H1 (cell line): ENCODE results near the gene RABEP1. TPM values are rescaled to one million over a fixed set of nuclear protein-coding genes. Genes with fewer than 3 reads are reported as not detected.

ENCODE experiments used
- CHD2 ChIP-seq: IDR thresholded peaks from 2 replicates; pipeline ENCODE4 v1.6.1; 2012; ENCODE audit warnings: low read length, improper control_type of control experiment
- CREB1 ChIP-seq: IDR thresholded peaks from 2 replicates; pipeline ENCODE4 v1.6.1; 2012; ENCODE audit warnings: inconsistent platforms
- EGR1 ChIP-seq: IDR thresholded peaks from 2 replicates; pipeline ENCODE4 v1.6.1; 2011; ENCODE audit warnings: low read depth, low read length, borderline replicate concordance
- EP300 ChIP-seq, 2 experiments: IDR thresholded peaks; 1 replicate in 1 of 2; 2 replicates in 1 of 2; pipeline ENCODE4 v1.6.1; 2011 to 2012; ENCODE audit warnings: low read depth in 2 of 2, low read length in 2 of 2, mild to moderate bottlenecking in 2 of 2, borderline replicate concordance in 1 of 2, inconsistent platforms in 1 of 2, moderate library complexity in 1 of 2
- GABPA ChIP-seq: IDR thresholded peaks from 2 replicates; pipeline ENCODE4 v1.6.1; 2011; ENCODE audit warnings: mild to moderate bottlenecking, low read length, moderate library complexity, borderline replicate concordance; ENCODE audit not compliant: insufficient read depth
- HDAC2 ChIP-seq, 2 experiments: fragments of 300-600 bp in 1 of 2; sonication (generic) in 1 of 2; IDR thresholded peaks; 2 replicates each; pipeline ENCODE4 v1.6.1; 2011 to 2012; ENCODE audit warnings: low read depth in 2 of 2, low read length in 2 of 2, mild to moderate bottlenecking in 2 of 2, moderate library complexity in 2 of 2, borderline replicate concordance in 1 of 2, inconsistent platforms in 1 of 2
- JUND ChIP-seq: IDR thresholded peaks from 2 replicates; pipeline ENCODE4 v1.6.1; 2011; ENCODE audit warnings: mild to moderate bottlenecking, improper control_type of control experiment, low read length
- KDM4A ChIP-seq: IDR thresholded peaks from one replicate; pipeline ENCODE4 v1.7.1; 2012; ENCODE audit warnings: low read depth, mild to moderate bottlenecking, moderate library complexity, low read length, inconsistent platforms; ENCODE audit not compliant: severe bottlenecking
- KDM5A ChIP-seq: fragments of 200-600 bp; IDR thresholded peaks from 2 replicates; pipeline ENCODE4 v1.7.1; 2012; ENCODE audit warnings: mild to moderate bottlenecking, low read length, inconsistent platforms, mixed read lengths
- MAFK ChIP-seq: IDR thresholded peaks from 2 replicates; pipeline ENCODE4 v1.6.1; 2012; ENCODE audit warnings: low read depth, mild to moderate bottlenecking, improper control_type of control experiment, low read length
- MAX ChIP-seq: IDR thresholded peaks from 2 replicates; pipeline ENCODE4 v1.6.1; 2012; ENCODE audit warnings: inconsistent platforms
- NANOG ChIP-seq: IDR thresholded peaks from 2 replicates; pipeline ENCODE4 v1.6.1; 2011; ENCODE audit warnings: low read length, low read depth, mild to moderate bottlenecking, inconsistent platforms; ENCODE audit not compliant: insufficient read depth, poor library complexity, severe bottlenecking
- RNF2 ChIP-seq: fragments of 200-900, 300-1000 bp; sonication (generic); IDR thresholded peaks from 2 replicates; pipeline ENCODE4 v1.7.1; 2016; ENCODE audit warnings: borderline replicate concordance, low read depth, mild to moderate bottlenecking, antibody characterized with exemption, low read length; ENCODE audit not compliant: poor library complexity, severe bottlenecking; ENCODE audit errors: missing control alignments
- SAP30 ChIP-seq: fragments of 300-600 bp; sonication (generic); IDR thresholded peaks from 2 replicates; pipeline ENCODE4 v1.7.1; 2012; ENCODE audit warnings: low read length, moderate library complexity, mild to moderate bottlenecking, inconsistent platforms; ENCODE audit not compliant: insufficient read depth, insufficient replicate concordance
- TAF1 ChIP-seq: IDR thresholded peaks from 2 replicates; pipeline ENCODE4 v1.6.1; 2011; ENCODE audit warnings: mild to moderate bottlenecking, low read depth, low read length
- TBP ChIP-seq: IDR thresholded peaks from 2 replicates; pipeline ENCODE4 v1.6.1; 2011; ENCODE audit warnings: low read depth, low read length, improper control_type of control experiment
- polyA plus RNA-seq, 7 experiments: library from polyadenylated mRNA; depleted of rRNA in 3 of 7; stranded (reverse) in 5 of 7; unstranded in 2 of 7; fragments of >200 nt in 5 of 7; fragments of 200-250 nt in 2 of 7; gene quantifications; 1 replicate in 5 of 7; 2 replicates in 1 of 7; 4 replicates in 1 of 7; pipeline versions ENCODE4 v1.2.1 to v1.2.3, GENCODE V29; 2011 to 2013; ENCODE audit warnings: missing spikeins in 2 of 7, mixed read lengths in 2 of 7
- total RNA-seq: library from RNA; stranded (reverse); fragmentation: NEBNext Ultra II Directional; extraction: Animal tissue kit (Norgen Biotek cat#: 25700); gene quantifications from 2 replicates; pipeline ENCODE4 v1.2.1, GENCODE V29; 2021
- TF ChIP-seq, protein P1 (sequence below), 3 experiments: IDR thresholded peaks; 1 replicate in 2 of 3; 2 replicates in 1 of 3; pipeline versions ENCODE4 v1.5.1 to v1.6.1; 2011; ENCODE audit warnings: low read length in 3 of 3, mild to moderate bottlenecking in 3 of 3, inconsistent platforms in 2 of 3, low read depth in 1 of 3, moderate library complexity in 1 of 3; ENCODE audit not compliant: insufficient read depth in 1 of 3; ENCODE audit errors: control extremely low read depth in 1 of 3
- TF ChIP-seq, protein P2 (sequence below): IDR thresholded peaks from 2 replicates; pipeline ENCODE4 v1.6.1; 2011; ENCODE audit warnings: low read depth, mild to moderate bottlenecking, low read length; ENCODE audit not compliant: insufficient read depth

RABEP1 gene
- total and polyA plus RNA-seq, 2 of the 8 experiments (the other 6 are each of a cell fraction or from before 2014, with no cell fraction given), result 8.5 to 52.3 TPM

DNA sequence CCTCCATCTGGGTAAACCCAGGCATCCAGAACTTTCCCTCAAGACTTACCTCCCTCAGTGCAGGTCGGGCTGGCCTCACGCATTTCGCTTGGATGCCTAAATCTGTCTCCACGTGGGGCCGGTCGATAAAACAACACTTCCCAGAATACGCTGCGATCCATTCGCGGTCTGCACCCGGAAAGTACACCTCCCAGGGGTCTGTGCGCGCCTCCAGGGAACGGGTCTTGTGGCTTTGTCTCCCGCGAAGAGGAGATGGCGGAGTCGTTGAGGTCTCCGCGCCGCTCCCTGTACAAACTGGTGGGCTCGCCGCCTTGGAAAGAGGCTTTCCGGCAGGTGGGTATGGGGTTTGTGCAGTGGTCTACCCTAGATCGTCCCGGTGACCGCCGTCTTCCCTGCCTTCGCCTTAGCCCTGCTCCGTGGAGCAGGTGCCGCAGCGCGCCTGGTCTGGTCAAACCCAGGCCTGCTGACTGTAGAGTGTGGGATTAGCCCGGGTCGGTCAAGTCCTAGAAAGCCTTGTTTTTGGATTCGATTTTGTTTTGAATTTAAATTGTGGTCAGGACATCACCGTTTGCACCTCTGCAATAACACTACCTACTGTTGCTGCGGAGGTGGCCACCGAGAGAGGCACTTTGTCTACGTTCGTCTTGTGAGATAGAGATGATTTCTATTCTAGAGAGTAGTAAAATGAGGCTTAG is 138.0 kb downstream of the RABEP1 start, which contains the start of gene RPAIN (continued):
- TF ChIP-seq MAFK (no peak), KDM4A (peak; percentile 53), JUND (no peak), CREB1 (no peak; the same call in 1 of the 2 replicates), TAF1 (peak; percentile 96), HDAC2 (IDR thresholded peaks at IDR 0.05; ENCODE audit: borderline replicate concordance in 1 of 2, low read depth in 2 of 2, low read length in 2 of 2) (peak in 1 of 2 experiments; percentile 54; a peak in 1 of 4 replicates), GABPA (no peak), RNF2 (no peak), CHD2 (no peak), TBP (peak; percentile 88), KDM5A (no peak; the same call in 1 of the 2 replicates), SAP30 (peak; percentile 54), NANOG (no peak), MAX (peak; percentile 81), EP300 (IDR thresholded peaks at IDR 0.05; ENCODE audit: borderline replicate concordance in 1 of 2, low read depth in 2 of 2, low read length in 2 of 2) (no peak), EGR1 (no peak)
- TF ChIP-seq, protein P1, sequence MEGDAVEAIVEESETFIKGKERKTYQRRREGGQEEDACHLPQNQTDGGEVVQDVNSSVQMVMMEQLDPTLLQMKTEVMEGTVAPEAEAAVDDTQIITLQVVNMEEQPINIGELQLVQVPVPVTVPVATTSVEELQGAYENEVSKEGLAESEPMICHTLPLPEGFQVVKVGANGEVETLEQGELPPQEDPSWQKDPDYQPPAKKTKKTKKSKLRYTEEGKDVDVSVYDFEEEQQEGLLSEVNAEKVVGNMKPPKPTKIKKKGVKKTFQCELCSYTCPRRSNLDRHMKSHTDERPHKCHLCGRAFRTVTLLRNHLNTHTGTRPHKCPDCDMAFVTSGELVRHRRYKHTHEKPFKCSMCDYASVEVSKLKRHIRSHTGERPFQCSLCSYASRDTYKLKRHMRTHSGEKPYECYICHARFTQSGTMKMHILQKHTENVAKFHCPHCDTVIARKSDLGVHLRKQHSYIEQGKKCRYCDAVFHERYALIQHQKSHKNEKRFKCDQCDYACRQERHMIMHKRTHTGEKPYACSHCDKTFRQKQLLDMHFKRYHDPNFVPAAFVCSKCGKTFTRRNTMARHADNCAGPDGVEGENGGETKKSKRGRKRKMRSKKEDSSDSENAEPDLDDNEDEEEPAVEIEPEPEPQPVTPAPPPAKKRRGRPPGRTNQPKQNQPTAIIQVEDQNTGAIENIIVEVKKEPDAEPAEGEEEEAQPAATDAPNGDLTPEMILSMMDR (IDR thresholded peaks at IDR 0.05; ENCODE audit: control extremely low read depth in 1 of 3, insufficient read depth in 1 of 3, low read depth in 1 of 3, low read length in 3 of 3), result no peak
- TF ChIP-seq, protein P2, sequence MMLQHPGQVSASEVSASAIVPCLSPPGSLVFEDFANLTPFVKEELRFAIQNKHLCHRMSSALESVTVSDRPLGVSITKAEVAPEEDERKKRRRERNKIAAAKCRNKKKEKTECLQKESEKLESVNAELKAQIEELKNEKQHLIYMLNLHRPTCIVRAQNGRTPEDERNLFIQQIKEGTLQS, result no peak
